D341Med (cell line): ENCODE measurements around the gene FAH.
A peak's percentile ranks its signal among the peaks of the same experiment; 100 is the strongest.

Experiments used
- DNase-seq: peaks from one replicate; pipeline ENCODE4 v3.0.0; 2012; ENCODE audit warnings: low spot score

Gene FAH

DNA sequence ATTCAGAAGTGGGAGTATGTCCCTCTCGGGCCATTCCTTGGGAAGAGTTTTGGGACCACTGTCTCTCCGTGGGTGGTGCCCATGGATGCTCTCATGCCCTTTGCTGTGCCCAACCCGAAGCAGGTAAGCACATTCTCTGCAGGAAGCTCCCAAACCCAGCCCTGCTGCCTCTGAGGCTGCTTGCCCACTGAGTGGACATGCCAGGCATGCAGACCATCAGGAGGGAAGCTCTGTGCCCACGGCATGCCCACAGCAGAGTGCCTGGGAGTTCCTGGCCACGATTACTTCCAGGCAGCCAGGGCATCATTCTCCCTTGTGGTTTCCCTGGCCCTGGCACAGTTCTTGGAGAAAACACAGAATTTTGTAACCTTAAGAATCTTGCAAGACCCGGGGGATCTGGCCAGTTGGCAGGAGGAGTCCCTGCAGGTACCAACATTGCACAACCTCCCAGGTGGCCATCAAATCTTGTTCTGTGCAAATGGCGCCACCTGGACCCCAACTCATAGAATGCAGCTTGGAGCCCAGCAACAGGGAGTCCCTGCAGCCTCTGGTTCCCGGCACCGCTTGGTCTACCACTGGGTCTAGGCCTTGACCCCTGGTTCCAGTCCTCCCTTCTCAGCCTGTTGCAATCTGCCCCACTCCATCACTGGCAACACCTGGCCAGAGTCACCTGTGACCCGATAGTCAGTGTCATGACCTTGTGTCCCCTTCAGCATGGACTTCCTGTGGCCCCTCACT, 20.4 kb downstream of the FAH start:
- DNase-seq = peak; percentile 84

DNA sequence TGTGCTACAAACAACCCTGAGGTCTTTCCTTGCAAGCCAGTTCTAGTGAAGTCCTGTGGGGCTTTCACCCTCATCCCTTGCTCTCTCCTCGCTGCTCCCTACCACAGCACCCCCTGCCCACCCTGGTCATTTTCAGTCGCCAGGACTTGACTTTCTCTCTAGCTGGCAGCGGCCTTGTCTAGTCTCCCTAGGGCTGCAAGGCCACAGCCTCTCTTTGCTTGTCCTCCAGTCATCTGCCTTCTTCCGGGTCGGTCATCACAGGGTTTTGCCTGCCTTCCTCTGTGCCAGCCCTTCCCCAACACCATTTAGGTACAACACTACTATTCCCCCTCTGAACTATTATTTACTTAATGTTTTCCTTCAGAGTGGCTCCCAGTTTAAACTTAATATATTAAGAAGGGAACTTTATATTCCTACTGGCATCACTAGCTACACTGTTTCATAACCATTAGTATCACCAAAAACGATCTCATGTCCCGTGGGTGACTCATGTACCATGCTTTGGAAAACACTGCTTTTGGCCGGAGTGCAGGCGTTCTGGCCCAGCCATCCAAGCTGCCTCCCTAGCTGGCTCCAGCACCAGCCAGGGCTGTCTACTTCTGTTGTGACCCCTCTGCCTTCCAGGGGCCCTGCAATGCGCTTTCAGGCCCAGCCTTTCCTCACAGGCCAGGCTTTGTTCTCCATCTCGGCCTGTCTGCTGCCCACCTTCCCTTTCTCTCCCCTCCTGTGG, 21.4 kb downstream of the FAH start:
- no peak for DNase-seq

DNA sequence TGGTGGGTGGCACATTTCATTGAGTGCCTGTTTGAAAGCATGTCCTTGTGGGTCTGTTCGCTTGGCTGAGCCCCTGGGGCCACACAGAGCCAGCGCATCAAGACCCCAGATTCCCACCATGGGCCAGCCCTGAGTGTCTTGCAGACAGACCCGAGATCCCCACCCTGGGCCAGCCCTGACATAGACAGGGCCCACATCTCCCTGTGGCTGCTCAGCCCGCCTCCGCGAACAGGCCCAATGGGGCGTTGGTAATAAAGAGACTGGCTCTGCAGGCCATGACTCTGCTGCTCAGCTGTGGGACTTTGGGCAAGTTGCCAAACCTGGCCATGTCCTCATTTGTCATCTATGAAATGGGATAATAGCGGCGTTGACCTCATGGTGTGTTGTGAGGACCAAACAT, 22.6 kb downstream of the FAH start:
- DNase-seq = no peak

DNA sequence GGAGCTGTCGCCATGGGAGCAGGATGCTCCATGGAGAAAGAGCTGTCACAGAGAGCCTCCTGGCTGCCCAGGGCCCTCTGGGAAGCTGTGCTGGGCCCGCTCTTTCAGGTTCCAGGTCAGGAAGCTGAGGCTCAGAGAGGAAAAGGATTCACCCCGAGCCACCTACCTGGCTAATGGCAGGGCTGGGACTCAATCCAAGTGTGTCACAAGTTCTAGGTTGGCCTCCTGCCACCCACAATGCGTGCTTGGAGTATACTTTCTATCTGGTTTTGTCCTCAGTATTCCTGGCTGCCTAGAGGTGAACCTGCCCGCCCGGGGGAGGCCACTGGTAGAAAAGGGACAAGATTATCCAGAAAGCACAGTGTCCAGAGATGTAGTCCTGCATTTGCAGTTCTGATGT, 23.6 kb downstream of the FAH start:
- DNase-seq = no peak

DNA sequence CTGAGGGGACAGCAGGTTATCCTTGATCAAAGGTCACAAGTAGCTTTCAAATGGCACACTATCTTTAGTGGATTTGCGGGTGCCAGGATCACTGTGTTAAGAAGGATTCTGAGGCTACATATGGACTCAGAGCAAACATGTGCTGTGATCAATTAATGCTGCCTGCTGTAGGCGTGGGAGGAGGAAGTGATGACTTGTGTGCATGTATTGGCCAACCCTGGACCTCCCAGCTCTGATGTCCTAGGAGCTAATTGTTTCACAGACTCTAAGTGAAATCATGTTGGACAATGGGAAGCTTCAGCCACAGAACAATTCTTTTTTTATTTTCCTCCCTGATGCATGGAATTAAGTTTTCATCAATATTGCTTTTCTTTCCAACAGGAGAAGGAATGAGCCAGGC, 24.4 kb downstream of the FAH start:
- DNase-seq = no peak

DNA sequence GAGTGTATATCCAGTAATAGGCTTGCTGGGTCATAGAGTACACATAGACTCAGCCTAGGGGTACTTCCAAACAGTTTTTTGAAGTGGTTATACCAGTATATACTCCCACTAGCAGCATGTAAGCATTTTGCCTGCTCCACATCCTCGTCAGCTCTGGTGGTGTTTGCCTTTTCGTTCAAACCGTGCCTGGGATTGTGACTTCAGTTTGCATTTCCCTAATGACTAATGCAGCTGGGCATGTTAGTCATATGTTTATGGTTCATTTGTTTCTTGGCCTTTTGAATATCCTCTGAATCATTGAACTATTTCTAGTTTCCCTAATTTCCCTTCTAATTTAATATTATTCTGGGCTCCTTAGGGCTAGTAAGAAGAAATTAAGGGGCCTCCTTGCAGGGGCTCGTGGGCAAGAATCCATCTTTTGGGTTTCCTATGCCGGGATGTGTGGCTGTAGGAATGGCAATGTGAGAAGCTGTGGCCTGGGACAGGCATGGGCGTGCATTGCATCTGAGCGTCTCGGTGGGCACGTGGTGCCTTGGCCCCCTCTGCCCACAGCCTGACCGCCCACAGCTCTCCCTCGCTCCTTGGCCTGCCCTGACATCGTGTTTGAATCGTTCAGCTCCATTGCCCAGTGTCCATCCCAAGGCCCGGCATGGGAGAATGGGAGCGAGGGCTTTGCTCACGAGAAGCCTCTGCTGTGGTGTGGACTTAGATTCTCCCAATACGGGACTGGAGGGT, 26.4 kb downstream of the FAH start:
- no peak for DNase-seq

DNA sequence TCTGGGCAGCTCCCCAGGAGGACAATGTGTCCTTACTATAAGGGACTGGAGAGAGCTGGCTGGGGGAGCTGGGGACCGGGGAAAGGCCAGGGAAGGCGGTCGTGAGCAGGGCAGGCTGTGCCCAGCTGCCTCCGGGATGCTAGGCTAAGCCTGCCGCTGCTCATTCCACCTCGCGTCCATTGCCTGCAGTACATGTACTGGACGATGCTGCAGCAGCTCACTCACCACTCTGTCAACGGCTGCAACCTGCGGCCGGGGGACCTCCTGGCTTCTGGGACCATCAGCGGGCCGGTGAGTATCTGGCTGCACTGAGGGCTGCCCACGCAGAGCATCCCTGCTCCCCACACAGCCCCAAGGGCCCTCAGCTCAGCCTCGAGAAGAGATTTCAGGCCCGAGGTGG, 27.1 kb downstream of the FAH start:
- DNase-seq = no peak

DNA sequence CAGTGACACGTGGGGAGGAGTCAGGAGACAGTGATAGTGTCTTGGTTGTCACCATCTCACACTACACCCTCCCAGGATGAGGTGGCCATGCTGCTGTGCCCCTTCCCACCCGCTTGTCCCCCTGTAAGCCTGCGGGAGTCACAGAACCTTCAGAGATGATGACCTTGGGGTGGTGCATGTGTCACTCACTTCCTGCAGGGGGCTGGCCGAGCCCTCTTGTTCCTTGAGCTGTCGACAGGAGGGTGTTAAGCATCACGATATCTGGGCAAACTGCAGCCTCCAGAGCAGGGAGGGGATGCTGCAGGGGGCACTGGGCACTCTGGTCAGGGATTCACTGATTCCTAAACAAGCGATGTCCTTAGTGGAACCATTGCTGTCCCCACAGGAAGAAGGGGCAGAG, 27.7 kb downstream of the FAH start:
- DNase-seq = no peak

DNA sequence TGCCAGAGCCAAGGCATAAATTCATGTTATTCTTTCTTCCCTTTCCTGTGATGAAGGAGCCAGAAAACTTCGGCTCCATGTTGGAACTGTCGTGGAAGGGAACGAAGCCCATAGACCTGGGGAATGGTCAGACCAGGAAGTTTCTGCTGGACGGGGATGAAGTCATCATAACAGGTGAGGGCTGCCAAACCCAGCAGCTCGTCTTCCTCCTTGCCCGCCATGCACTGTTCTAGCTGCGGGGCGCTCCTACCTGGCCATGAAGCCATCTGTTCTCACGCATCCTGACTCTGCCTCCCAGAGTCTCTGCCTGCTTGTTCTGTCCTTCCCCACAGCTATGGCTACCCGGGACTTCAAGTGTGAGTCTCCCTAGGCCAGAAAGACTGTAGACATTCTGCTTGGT, 28.2 kb downstream of the FAH start:
- no peak for DNase-seq

DNA sequence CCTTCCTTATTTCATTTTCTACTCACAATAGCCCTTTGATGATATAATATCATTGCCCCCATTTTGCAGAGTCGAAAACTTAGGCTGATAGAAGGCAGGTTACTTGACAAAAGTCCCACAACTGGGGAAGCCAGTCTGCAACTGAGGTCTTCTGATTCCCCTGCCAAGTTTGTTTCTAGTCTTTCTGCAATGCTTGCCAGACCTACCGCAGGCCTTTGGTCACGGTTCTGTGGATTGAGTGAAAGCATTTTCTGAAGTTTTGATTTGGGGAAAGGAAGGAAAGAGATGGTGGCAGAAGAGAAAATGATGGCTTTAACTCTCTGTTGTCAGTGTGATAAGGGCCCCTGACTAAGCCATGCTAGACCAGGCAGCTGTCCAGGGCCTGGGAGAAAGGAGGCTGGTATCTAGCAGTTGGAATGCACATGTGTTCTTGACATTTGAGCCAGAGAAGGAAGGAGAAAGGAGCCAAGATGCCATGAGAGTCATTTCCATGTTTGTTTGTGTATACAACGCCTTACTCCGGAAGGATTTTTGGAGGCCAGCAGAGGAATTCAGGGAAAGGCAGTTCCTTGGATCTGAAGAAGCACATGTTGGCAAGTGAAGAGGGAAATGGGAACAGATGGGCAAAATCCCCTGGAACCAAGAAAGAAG, 29.9 kb downstream of the FAH start:
- DNase-seq = no peak

DNA sequence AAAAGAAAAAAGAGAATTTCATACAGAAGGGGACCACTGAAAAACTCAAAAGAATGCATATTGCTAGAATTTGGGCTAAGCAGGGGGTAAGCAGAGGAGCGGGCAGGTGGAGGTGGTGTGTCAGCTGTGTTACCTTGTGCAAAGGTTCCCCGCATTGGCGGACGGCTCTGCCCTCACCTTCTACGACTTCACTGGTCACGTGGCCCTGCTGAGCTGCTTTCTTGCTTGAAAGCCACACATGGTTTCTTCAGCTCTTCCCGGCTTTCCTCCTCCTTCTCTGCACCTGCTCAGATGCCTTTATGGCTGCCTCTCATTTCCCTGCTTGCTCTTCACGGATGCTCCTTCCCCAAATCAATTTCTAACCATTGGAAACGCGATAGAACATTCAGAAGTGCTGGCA, 30.5 kb downstream of the FAH start:
- no peak for DNase-seq

DNA sequence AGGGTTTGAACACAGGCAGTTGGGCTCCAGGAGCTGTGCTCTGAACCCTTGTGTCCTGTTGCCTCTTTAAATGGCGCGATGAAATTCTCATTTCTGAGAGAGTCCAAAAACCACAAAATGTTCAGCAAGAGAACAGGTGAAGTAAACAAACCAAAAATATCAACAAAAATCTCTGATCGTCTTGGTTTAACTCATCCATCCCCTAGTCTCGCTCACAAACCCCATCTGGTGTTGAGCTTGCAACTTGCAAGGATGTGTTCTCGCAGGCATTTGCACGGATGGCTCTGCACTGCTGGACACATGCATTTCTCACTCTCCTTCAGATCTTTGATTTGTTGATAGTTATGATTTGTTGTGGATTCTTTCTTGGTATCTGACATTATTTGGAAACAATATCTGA, 31.1 kb downstream of the FAH start:
- DNase-seq = no peak

DNA sequence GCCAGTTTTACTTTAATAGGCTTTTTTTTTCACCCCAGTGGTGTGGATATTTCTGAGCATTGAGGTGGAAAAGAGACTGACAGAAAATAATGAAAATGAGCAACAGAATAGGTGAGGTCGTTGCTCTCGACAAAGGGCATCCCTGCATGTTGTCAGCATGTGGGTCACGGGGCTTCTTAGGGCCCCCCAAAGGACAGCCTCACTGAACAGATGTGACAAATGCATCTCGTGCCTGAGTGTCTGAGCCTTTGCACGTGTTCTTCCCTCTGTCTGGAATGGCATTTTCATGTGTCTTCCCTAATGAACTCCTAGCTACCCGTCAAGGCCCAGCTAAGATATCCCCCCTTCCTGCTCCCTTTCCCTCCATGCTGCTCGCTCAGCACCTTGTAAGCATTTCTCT, 31.8 kb downstream of the FAH start:
- DNase-seq = no peak

DNA sequence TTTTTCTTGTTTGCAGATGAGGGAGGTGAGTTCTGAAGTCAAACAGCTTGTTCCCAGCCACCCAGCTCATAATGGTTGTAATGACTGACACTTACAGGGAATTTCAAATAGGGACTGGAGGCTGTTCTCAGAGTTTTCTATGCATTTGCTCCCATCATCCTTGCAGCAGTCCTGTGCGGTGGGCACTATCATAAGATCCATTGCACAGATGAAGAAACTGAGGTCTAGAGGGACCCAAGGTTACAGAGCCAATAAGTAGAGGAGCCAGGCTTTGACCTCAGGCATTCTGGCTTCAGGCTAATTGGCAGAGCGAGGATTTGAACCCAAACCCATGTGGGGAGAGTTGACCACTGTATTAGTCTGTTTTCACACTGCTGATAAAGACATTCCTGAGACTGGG, 32.4 kb downstream of the FAH start:
- DNase-seq = no peak

DNA sequence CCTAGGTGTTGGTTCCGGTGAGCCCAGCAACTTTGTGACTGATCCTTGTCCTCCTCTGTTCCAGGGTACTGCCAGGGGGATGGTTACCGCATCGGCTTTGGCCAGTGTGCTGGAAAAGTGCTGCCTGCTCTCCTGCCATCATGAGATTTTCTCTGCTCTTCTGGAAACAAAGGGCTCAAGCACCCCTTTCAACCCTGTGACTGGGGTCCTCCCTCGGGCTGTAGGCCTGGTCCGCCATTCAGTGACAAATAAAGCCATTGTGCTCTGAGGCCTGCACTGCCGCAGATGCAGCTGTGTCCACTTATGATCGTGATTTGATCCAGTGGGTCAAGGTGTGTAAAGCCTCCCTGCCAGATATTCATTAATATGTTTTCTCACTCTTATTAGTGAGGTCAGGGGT, 33.3 kb downstream of the FAH start:
- DNase-seq = no peak

DNA sequence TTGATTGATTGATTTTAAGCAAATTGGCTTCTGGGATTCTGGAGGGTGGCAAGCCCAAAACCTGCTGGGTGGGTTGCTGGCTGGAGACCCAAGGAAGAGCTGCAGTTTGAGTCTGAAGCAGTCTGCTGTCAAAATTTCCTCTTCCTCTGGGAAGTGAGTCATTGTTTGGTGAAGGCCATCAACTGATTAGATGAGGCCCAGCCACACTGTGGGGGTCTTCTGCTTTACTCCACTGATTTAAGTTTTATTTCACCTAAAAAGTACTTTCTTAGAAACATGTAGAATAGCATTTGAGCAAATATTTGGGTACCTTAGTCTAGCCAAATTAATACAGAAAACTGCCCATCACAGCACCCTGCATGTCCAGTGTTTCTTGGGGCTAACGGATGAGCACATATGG, 33.8 kb downstream of the FAH start:
- no peak for DNase-seq

DNA sequence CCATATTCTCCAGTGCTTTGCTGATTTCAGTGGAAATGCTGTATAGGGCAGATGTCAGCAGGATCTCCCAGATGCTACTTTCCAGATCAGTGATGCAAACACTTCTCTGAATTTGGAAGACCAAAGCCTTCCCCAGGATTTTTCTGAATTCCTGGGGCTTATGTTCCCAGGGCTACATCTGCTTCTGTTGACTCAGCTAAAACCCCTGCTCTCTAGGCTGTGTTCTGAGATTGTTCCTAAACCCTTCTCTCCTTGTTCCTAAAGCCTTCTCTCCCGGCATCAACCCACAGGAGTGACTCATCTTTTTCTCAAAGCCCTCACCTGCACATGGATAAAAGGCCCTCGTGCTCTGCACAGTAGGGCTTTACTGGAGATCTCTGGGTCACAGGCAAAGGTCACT, 35.5 kb downstream of the FAH start:
- no peak for DNase-seq

DNA sequence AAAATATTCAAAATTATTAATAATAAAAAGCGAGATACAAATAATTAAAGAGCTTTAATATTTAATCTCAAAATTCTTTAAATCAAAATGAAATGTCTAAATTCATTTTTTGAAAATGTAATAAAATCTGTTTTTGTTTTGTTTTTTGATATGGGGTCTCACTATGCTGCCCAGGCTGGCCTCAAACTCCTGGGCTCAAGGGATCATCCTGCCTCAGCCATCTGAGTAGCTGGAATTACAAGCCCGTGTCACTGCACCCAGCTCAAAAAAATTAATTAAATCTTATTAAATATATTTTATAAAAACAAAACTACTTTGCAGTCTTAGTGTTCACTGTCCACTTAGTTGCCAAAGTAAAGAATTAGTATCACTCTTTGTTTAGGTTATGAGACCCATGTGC, 38.4 kb downstream of the FAH start:
- DNase-seq = no peak

DNA sequence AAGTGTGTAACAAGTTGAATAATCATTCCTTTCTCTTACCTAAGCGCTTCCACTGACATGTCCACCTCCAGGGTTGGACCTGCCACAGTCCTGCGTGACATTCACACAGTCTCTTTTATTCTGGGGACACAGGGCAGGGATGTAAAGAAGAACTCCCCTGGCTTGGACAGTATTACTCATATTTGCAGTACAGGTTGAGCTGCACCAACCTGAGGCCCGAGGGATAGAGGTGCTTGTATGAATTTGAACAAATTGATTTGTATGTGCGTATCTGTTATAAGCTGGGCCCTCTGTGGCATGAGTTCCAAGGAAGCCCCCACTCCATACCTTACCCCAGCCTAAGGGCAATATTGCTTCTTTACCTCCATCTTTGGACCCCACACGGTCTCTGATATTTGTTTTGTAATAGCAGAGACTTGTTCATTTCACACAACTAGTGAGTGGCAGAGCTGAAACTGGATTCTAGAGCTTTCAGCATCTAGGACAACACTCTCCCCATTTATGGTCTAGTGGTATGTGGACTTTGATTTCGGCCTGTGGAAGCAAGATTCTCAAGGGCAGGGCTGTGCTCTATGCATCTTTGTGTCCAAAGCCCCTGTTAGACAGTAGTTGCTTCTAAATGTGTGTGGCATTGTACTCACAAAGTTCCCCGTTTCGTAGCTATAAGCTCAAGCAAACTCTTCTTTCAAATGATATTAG, 39.2 kb downstream of the FAH start:
- no peak for DNase-seq

DNA sequence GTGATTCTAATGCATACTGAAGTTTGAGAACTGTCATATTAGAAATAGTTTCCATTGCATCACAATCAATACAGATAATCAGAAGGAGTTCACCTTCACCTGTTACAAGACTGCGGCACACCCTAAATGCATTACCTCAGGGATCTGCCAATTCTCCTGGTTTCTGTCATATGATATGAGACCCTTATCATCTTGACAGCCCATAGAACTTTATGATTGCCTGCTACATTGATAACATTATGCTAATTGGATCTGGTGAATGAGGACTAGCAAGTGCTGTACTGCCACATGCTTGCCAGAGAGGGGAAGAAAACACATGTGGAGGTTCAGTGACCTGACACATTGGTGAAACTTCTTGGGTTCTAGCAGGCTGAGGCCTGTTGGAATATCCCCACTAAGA, 41.4 kb downstream of the FAH start:
- DNase-seq = no peak

DNA sequence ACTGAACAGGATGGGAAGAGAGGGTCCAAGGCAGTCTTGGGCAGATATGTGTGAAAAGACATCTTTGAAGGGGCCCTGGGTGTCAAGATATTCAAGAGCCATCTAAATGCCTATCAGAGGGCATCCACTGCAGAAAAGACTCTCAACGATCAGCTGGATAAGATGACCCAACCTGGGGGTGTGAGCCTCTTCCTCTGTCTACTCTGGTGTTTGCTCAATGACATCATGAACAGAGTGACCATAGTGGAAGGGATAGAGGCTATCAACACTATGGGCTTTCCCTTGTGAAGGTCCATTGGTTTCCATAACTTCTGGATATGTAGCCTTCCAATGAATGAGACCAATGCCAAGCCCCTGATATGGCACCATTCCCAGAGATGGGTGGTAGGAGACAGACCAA, 42.1 kb downstream of the FAH start:
- no peak for DNase-seq

DNA sequence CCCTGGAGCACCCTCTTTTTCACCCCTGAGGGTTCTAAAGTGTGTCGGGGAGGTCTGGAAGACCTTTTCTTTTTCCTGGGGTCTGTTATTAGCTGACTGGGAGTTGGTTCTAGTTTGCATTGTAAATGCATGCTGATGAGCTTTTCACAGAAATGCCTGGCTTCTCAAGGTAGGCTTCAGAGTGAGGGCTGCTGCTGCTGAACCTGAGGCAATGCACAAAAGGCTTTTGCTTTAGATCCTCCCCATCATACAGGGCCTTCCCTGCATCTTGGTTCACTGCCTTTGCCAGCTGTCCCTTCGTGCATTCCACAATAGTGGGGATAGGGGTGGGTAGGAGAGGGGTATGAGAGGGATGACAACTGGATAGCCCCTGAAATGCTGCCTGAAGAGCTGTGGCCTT, 46.6 kb downstream of the FAH start:
- DNase-seq = no peak
